WTC11 (cell line): ENCODE measurements around the gene CROCC2.

Source experiments
- ATF1 ChIP-seq: sonication (generic); formaldehyde crosslinking; IDR thresholded peaks from 2 replicates; pipeline ENCODE4 v1.8.1; 2023; ENCODE audit warnings: mild to moderate bottlenecking, moderate library complexity, missing genetic modification reagents
- ATF2 ChIP-seq: sonication (generic); formaldehyde crosslinking; IDR thresholded peaks from 2 replicates; pipeline ENCODE4 v1.8.1; 2022; ENCODE audit warnings: low read depth, missing genetic modification reagents, borderline replicate concordance
- CBFB ChIP-seq: sonication (generic); formaldehyde crosslinking; IDR thresholded peaks from 2 replicates; pipeline ENCODE4 v1.8.1; 2022; ENCODE audit warnings: mild to moderate bottlenecking, low read depth, missing genetic modification reagents
- CREM ChIP-seq: sonication (generic); formaldehyde crosslinking; IDR thresholded peaks from 2 replicates; pipeline ENCODE4 v1.8.1; 2022; ENCODE audit warnings: mild to moderate bottlenecking, missing genetic modification reagents, moderate library complexity
- CTCF ChIP-seq: fragments of 200-600 bp; IDR thresholded peaks from 2 replicates; pipeline ENCODE4 v1.8.0; 2022; ENCODE audit warnings: antibody characterized with exemption
- ELF4 ChIP-seq: sonication (generic); formaldehyde crosslinking; IDR thresholded peaks from 2 replicates; pipeline ENCODE4 v1.8.1; 2022; ENCODE audit warnings: low read depth, mild to moderate bottlenecking, moderate library complexity, missing genetic modification reagents
- FOXK1 ChIP-seq: sonication (generic); formaldehyde crosslinking; IDR thresholded peaks from 2 replicates; pipeline ENCODE4 v1.8.0; 2022; ENCODE audit warnings: mild to moderate bottlenecking, moderate library complexity, missing genetic modification reagents
- MAX ChIP-seq: sonication (generic); formaldehyde crosslinking; IDR thresholded peaks from 2 replicates; pipeline ENCODE4 v1.8.0; 2022; ENCODE audit warnings: mild to moderate bottlenecking, missing genetic modification reagents
- NR2C2 ChIP-seq: sonication (generic); formaldehyde crosslinking; IDR thresholded peaks from 2 replicates; pipeline ENCODE4 v1.8.0; 2022; ENCODE audit warnings: mild to moderate bottlenecking, missing genetic modification reagents
- STAT6 ChIP-seq: sonication (generic); formaldehyde crosslinking; conservative IDR thresholded peaks from 2 replicates; pipeline ENCODE4 v1.8.1; 2023; ENCODE audit warnings: mild to moderate bottlenecking, low read depth, missing genetic modification reagents, moderate library complexity
- USF2 ChIP-seq: sonication (generic); formaldehyde crosslinking; IDR thresholded peaks from 2 replicates; pipeline ENCODE4 v1.8.1; 2023; ENCODE audit warnings: mild to moderate bottlenecking, missing genetic modification reagents, moderate library complexity
- ZMAT4 ChIP-seq: fragments of 250-450 bp; sonication (Bioruptor Pico); IDR thresholded peaks from 2 replicates; pipeline ENCODE4 v1.9.0; 2021; ENCODE audit warnings: mild to moderate bottlenecking
- ZNF317 ChIP-seq: sonication (generic); formaldehyde crosslinking; IDR thresholded peaks from 2 replicates; pipeline ENCODE4 v1.8.1; 2023; ENCODE audit warnings: low read depth, mild to moderate bottlenecking, moderate library complexity, missing genetic modification reagents, borderline replicate concordance

GRCh38 chr2:240893363-240893844 lies 12.7 kb upstream of the CROCC2 start:
- TF ChIP-seq FOXK1 (CRISPR knock-in tag) (no peak), ZMAT4 (CRISPR knock-in tag) (no peak), CTCF (no peak), ZNF317 (CRISPR knock-in tag) (no peak), USF2 (CRISPR knock-in tag) (no peak), CBFB (CRISPR knock-in tag) (no peak), STAT6 (CRISPR knock-in tag) (no peak), ATF1 (CRISPR knock-in tag) (no peak), MAX (no peak), NR2C2 (CRISPR knock-in tag) (no peak), CREM (CRISPR knock-in tag) (no peak), ELF4 (no peak), ATF2 (CRISPR knock-in tag) (no peak)
